Measurements from ENCODE around the gene SPEN.

SPEN gene

GRCh38 chr1:15939181-15940109 is 91.9 kb downstream of the SPEN start:
- DNase-seq = no peak

- no peak for DNase-seq
These were observed 92.9 kb downstream of the SPEN start for GRCh38 chr1:15940110-15941043.

GRCh38 chr1:15941044-15941840 is 93.7 kb downstream of the SPEN start:
- no peak for DNase-seq

- DNase-seq = no peak
These were observed 94.6 kb downstream of the SPEN start for GRCh38 chr1:15941899-15942660.

GRCh38 chr1:15942661-15943327 is 95.3 kb downstream of the SPEN start:
- DNase-seq = no peak

- no peak for DNase-seq
These were observed 96.0 kb downstream of the SPEN start for GRCh38 chr1:15943328-15943991.

GRCh38 chr1:15943992-15944307 is 96.4 kb downstream of the SPEN start:
- no peak for DNase-seq

GRCh38 chr1:15944308-15945010 is 97.0 kb downstream of the SPEN start:
- DNase-seq = no peak

GRCh38 chr1:15945011-15945831 is 97.7 kb downstream of the SPEN start:
- no peak for DNase-seq

GRCh38 chr1:15945832-15946448 is 98.4 kb downstream of the SPEN start:
- no peak for DNase-seq

GRCh38 chr1:15946571-15947381 is 99.3 kb downstream of the SPEN start:
- no peak for DNase-seq

GRCh38 chr1:15947382-15948090 is 100.0 kb downstream of the SPEN start:
- no peak for DNase-seq

GRCh38 chr1:15948091-15948591 is 100.6 kb downstream of the SPEN start:
- no peak for DNase-seq

- peak; percentile 16 for DNase-seq
These were observed 101.3 kb downstream of the SPEN start for GRCh38 chr1:15948595-15949452.

- DNase-seq = peak; percentile 89
These were observed 102.1 kb downstream of the SPEN start for GRCh38 chr1:15949453-15950245.

All from CD4-positive, alpha-beta T cell treated with Interleukin-6 for 4 hours (primary cell).